Breast epithelium (tissue), 3 donors: ENCODE results near the gene CASZ1.

Experiments used
- POLR2A ChIP-seq: fragments of 450-650 bp; IDR thresholded peaks from one replicate; pipeline ENCODE4 v1.6.1; 2016; ENCODE audit warnings: antibody characterized with exemption, mild to moderate bottlenecking, moderate library complexity
- POLR2AphosphoS5 ChIP-seq, 3 donors: sonication (generic); formaldehyde crosslinking; IDR thresholded peaks; one replicate each; pipeline ENCODE4 v1.6.1; 2017; ENCODE audit warnings: antibody characterized with exemption in 3 of 3
- TF ChIP-seq, protein P1 (sequence below), 3 donors: fragments of 450-650 bp; IDR thresholded peaks; one replicate each; pipeline ENCODE4 v1.5.1; 2016 to 2017; ENCODE audit warnings: antibody characterized with exemption in 3 of 3, mild to moderate bottlenecking in 3 of 3, moderate library complexity in 3 of 3

DNA sequence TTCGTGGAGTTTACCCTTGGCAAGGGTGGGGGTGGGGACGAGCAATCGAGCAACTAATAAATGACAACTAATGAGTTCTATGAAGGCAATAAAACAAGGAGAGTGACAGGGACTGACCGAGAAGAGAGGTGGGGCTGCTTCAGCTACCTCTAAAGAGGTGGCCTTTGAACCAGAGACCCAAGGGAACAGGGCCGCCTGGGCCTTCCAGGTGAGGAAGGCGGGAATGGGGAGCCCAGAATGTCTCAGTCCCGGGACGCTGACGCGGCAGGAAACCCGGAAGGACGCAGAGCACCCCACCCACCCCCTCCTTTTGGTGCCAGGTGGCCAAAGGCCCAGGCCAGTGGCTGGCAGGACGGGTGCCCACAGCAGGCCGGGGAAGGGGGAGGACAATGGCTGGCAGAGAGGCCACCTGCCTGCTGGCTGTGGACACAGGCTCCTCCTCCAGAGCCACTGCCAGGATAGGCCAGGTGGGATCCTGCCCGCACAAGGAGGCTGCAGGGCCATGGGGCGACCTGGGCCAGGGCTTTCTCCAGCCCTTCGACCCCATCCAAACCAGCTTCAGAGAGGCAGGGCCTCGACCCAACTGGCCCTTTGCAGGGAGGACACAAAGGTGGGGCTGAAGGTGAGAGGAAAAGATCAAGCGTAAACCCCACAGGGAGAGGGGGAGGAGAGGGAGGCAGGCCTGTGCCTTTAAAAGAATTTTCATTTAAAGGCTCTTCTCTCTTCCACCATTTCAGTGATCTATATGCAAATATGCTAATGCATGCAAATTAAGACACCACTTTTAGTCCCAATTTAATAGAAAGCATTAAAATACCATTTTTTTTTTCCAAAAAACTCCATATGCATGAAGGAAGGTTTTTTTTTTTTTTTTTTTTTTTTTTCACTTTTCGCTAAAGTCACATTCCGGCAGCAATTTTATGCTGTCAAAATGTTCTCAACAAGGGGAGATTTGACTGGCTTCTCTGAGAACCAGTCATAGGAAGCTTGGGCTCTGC is 58.1 kb downstream of the CASZ1 start:
- TF ChIP-seq, protein P1, sequence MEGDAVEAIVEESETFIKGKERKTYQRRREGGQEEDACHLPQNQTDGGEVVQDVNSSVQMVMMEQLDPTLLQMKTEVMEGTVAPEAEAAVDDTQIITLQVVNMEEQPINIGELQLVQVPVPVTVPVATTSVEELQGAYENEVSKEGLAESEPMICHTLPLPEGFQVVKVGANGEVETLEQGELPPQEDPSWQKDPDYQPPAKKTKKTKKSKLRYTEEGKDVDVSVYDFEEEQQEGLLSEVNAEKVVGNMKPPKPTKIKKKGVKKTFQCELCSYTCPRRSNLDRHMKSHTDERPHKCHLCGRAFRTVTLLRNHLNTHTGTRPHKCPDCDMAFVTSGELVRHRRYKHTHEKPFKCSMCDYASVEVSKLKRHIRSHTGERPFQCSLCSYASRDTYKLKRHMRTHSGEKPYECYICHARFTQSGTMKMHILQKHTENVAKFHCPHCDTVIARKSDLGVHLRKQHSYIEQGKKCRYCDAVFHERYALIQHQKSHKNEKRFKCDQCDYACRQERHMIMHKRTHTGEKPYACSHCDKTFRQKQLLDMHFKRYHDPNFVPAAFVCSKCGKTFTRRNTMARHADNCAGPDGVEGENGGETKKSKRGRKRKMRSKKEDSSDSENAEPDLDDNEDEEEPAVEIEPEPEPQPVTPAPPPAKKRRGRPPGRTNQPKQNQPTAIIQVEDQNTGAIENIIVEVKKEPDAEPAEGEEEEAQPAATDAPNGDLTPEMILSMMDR (IDR thresholded peaks at IDR 0.05) = no peak
- TF ChIP-seq POLR2A = no peak
- TF ChIP-seq POLR2AphosphoS5 (IDR thresholded peaks at IDR 0.05) = no peak
